Heart left ventricle (tissue), 13 donors: Measurements from ENCODE around the gene L3HYPDH.

Experiments used
- CTCF ChIP-seq, 12 donors: fragments of 200-600 bp; sonication (generic) in 4 of 12; IDR thresholded peaks; one replicate each; pipeline versions ENCODE4 v1.5.0 to v1.8.0; 2018 to 2022; ENCODE audit warnings: antibody characterized with exemption in 12 of 12, mild to moderate bottlenecking in 5 of 12
- POLR2A ChIP-seq, 2 donors: fragments of 450-650 bp; IDR thresholded peaks; one replicate each; pipeline ENCODE4 v1.6.1; 2017; ENCODE audit warnings: antibody characterized with exemption in 2 of 2, mild to moderate bottlenecking in 2 of 2, moderate library complexity in 2 of 2
- donor health status: ischemic (EF 13 %, LVEDD 7.1; RV severe dilation, severe dysfunction).
- donor health status: DM: no; HTN: yes; CAD: no.
- donor health status: DM: no; HTN: no; CAD: no.
- donor health status: ischemic (EF 25% LVEDD 6.9; RV normal size, moderate dysfunction).
- donor health status: ischemic (EF 25% LVEDD 5.7; RV mildly dilated, moderate dysfunction).
- donor health status: ischemic (EF 35%, LVEDD 5.7; RV mildly dilated, moderate dysfunction).
- donor health status: nonischemic (EF 11% LVEDD 7.7; RV severe dilation, severe dysfunction).
- donor health status: DM: yes; HTN: yes; CAD: no.
- donor health status: PGD.
- donor health status: ischemic (EF 29% LVEDD 5.4; RV normal size, mild dysfunction).
- donor health status: nonischemic (EF 23%, LVEDD 6.1; RV moderate dilation, normal function).

GRCh38 chr14:59484639-59485175, 499 bp upstream of the L3HYPDH start:
- TF ChIP-seq CTCF (IDR thresholded peaks at IDR 0.05) (no peak), POLR2A (IDR thresholded peaks at IDR 0.05) (no peak)
